Right lobe of liver (tissue), 6 donors: ENCODE measurements around the gene RYR3. TPM values are rescaled to one million over a fixed set of nuclear protein-coding genes. Genes with fewer than 3 reads are reported as not detected.

Experiments used
- ATAC-seq, 4 donors: fragments of 200-7000 bp; cut with Tn5 transposase; one replicate each; pipeline ENCODE4 v1.9.1; 2020; ENCODE audit warnings: mild to moderate bottlenecking in 4 of 4, moderate library complexity in 4 of 4
- DNase-seq, 3 donors: peaks; one replicate each; pipeline ENCODE4 v3.0.0-alpha.2; 2020
- H3K27ac ChIP-seq, 3 donors: fragments of 200-600 bp; one replicate each; pipeline ENCODE4 v1.8.0; 2022
- H3K27me3 ChIP-seq, 2 donors: fragments of 200-600 bp; one replicate each; pipeline ENCODE4 v1.8.0; 2022
- H3K36me3 ChIP-seq, 4 donors: fragments of 200-600 bp; sonication (generic) in 1 of 4; one replicate each; pipeline versions ENCODE4 v1.5.1 to v1.8.0; 2017 to 2022; ENCODE audit warnings: control low read depth in 1 of 4
- H3K4me1 ChIP-seq, 4 donors: fragments of 200-600 bp; sonication (generic) in 1 of 4; one replicate each; pipeline versions ENCODE4 v1.5.1 to v1.8.0; 2017 to 2022; ENCODE audit warnings: control low read depth in 1 of 4
- H3K4me3 ChIP-seq, 3 donors: fragments of 200-600 bp; one replicate each; pipeline ENCODE4 v1.8.0; 2022
- H3K9me3 ChIP-seq, 4 donors: fragments of 200-600 bp; sonication (generic) in 1 of 4; one replicate each; pipeline versions ENCODE4 v1.5.1 to v1.8.0; 2017 to 2022; ENCODE audit warnings: control low read depth in 1 of 4
- CTCF ChIP-seq, 4 donors: fragments of 200-600 bp in 3 of 4; fragments of 450-650 bp in 1 of 4; IDR thresholded peaks; one replicate each; pipeline versions ENCODE4 v1.5.1 to v1.8.0; 2016 to 2022; ENCODE audit warnings: antibody characterized with exemption in 4 of 4, mild to moderate bottlenecking in 2 of 4
- POLR2A ChIP-seq: fragments of 450-650 bp; IDR thresholded peaks from one replicate; pipeline ENCODE4 v1.6.1; 2017; ENCODE audit warnings: antibody characterized with exemption, mild to moderate bottlenecking
- WGBS: methylation state at CpG from one replicate; pipeline ENCODE4 v1.1.6; 2018; ENCODE audit warnings: low coverage, low lambda C conversion rate; ENCODE audit not compliant: insufficient coverage; ENCODE audit errors: missing lambda C conversion rate; 5-methylcytosine and 5-hydroxymethylcytosine counted together
- intact Hi-C, 2 donors: fragments of 100-400 bp; cut with DNase I; formaldehyde crosslinking; loops; one replicate each; pipeline versions ENCODE4 v1.11.2 to v1.14.1; 2022
- total RNA-seq, 6 experiments: library from RNA; depleted of rRNA in 2 of 6; stranded (reverse); fragments of >200 nt in 2 of 6; fragmentation: NEBNext Ultra II Directional in 3 of 6; extraction: Animal tissue kit (Norgen Biotek cat#: 25700) in 3 of 6; gene quantifications; one replicate each; pipeline versions ENCODE4 v1.1.0 to v1.2.4, GENCODE V29; 2016 to 2023
- donor health status: DM: no; HTN: yes; CAD: no.
- donor health status: DM: no; HTN: no; CAD: no.
- donor health status: DM: no; HTN: no; CAD: no.
- donor health status: DM: no; HTN: yes; CAD: no.
- donor health status: DM: no; HTN: yes; CAD: no.

Gene RYR3
- total RNA-seq, 6 experiments from 2014 or later = under 0.01 to 0.31 (median 0.05) TPM; not detected in 3

GRCh38 chr15:33451385-33451784 lies 140.6 kb downstream of the RYR3 start:
- DNase-seq (no peak), ATAC-seq (no peak)
- Histone ChIP-seq H3K27ac (no peak overlapping the region), H3K4me3 (no peak overlapping the region), H3K4me1 (no peaks in the 10 kb centered on the region), H3K9me3 (no peaks in the 10 kb centered on the region), H3K27me3 (no peaks in the 10 kb centered on the region), H3K36me3 (no peaks in the 10 kb centered on the region)
- 39% methylated on average over 3 of the region's 4 CpGs for WGBS
- intact Hi-C loops = no loop called here
- TF ChIP-seq POLR2A (no peak), CTCF (IDR thresholded peaks at IDR 0.05) (no peak)

GRCh38 chr15:33453761-33454160 lies 143.0 kb downstream of the RYR3 start:
- Histone ChIP-seq H3K27me3 (no peaks in the 10 kb centered on the region), H3K9me3 (no peaks in the 10 kb centered on the region), H3K4me1 (no peaks in the 10 kb centered on the region), H3K36me3 (no peaks in the 10 kb centered on the region), H3K4me3 (no peak overlapping the region), H3K27ac (no peak overlapping the region)
- ATAC-seq (no peak), DNase-seq (no peak)
- intact Hi-C loops = no loop called here
- TF ChIP-seq CTCF (IDR thresholded peaks at IDR 0.05) (no peak), POLR2A (no peak)
- WGBS = 68% methylated on average over 3 of the region's 3 CpGs

- Histone ChIP-seq H3K27me3 (no peaks in the 10 kb centered on the region), H3K9me3 (no peaks in the 10 kb centered on the region), H3K36me3 (no peaks in the 10 kb centered on the region), H3K4me3 (no peak overlapping the region), H3K4me1 (no peaks in the 10 kb centered on the region), H3K27ac (no peak overlapping the region)
- ATAC-seq (no peak), DNase-seq (no peak)
- TF ChIP-seq CTCF (IDR thresholded peaks at IDR 0.05) (no peak), POLR2A (no peak)
- 81% methylated on average over 7 of the region's 7 CpGs for WGBS
- intact Hi-C loops = no loop called here
Observed at GRCh38 chr15:33454346-33454745, 143.6 kb downstream of the RYR3 start.

- Histone ChIP-seq H3K27me3 (no peaks in the 10 kb centered on the region), H3K9me3 (no peaks in the 10 kb centered on the region), H3K27ac (no peak overlapping the region), H3K4me3 (no peak overlapping the region), H3K36me3 (no peaks in the 10 kb centered on the region), H3K4me1 (no peaks in the 10 kb centered on the region)
- ATAC-seq (no peak), DNase-seq (no peak)
- whole genome bisulfite sequencing = 41% methylated on average over 4 of the region's 4 CpGs
- intact Hi-C loops = no loop called here
- TF ChIP-seq POLR2A (no peak), CTCF (IDR thresholded peaks at IDR 0.05) (no peak)
Observed at GRCh38 chr15:33454996-33455395, 144.2 kb downstream of the RYR3 start.

GRCh38 chr15:33458421-33458820 lies 147.7 kb downstream of the RYR3 start:
- H3K4me3 ChIP-seq = no peak overlapping the region
- no peak overlapping the region for H3K27ac ChIP-seq
- H3K36me3 ChIP-seq = no peaks in the 10 kb centered on the region
- ATAC-seq (no peak), DNase-seq (no peak)
- TF ChIP-seq CTCF (IDR thresholded peaks at IDR 0.05) = no peak
- no peak for TF ChIP-seq POLR2A
- no peaks in the 10 kb centered on the region for H3K4me1 ChIP-seq
- no peaks in the 10 kb centered on the region for H3K9me3 ChIP-seq
- 53% methylated on average over 2 of the region's 2 CpGs for WGBS
- H3K27me3 ChIP-seq = no peaks in the 10 kb centered on the region
- intact Hi-C loops = no loop called here
